GM19395 (cell line): ENCODE measurements around the gene EHD2.
"Not testable (repeated sequence)": the region's sequence is repeated elsewhere in the genome, so short reads cannot be mapped to it uniquely, and the experiment has no call there.

Experiments
- ATAC-seq: cut with Tn5 transposase; IDR thresholded peaks from one replicate; pipeline ENCODE4 v1.9.1; 2021; ENCODE audit warnings: mild to moderate bottlenecking, moderate library complexity; ENCODE audit not compliant: unreplicated experiment

Gene EHD2, protein sequence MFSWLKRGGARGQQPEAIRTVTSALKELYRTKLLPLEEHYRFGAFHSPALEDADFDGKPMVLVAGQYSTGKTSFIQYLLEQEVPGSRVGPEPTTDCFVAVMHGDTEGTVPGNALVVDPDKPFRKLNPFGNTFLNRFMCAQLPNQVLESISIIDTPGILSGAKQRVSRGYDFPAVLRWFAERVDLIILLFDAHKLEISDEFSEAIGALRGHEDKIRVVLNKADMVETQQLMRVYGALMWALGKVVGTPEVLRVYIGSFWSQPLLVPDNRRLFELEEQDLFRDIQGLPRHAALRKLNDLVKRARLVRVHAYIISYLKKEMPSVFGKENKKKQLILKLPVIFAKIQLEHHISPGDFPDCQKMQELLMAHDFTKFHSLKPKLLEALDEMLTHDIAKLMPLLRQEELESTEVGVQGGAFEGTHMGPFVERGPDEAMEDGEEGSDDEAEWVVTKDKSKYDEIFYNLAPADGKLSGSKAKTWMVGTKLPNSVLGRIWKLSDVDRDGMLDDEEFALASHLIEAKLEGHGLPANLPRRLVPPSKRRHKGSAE

DNA sequence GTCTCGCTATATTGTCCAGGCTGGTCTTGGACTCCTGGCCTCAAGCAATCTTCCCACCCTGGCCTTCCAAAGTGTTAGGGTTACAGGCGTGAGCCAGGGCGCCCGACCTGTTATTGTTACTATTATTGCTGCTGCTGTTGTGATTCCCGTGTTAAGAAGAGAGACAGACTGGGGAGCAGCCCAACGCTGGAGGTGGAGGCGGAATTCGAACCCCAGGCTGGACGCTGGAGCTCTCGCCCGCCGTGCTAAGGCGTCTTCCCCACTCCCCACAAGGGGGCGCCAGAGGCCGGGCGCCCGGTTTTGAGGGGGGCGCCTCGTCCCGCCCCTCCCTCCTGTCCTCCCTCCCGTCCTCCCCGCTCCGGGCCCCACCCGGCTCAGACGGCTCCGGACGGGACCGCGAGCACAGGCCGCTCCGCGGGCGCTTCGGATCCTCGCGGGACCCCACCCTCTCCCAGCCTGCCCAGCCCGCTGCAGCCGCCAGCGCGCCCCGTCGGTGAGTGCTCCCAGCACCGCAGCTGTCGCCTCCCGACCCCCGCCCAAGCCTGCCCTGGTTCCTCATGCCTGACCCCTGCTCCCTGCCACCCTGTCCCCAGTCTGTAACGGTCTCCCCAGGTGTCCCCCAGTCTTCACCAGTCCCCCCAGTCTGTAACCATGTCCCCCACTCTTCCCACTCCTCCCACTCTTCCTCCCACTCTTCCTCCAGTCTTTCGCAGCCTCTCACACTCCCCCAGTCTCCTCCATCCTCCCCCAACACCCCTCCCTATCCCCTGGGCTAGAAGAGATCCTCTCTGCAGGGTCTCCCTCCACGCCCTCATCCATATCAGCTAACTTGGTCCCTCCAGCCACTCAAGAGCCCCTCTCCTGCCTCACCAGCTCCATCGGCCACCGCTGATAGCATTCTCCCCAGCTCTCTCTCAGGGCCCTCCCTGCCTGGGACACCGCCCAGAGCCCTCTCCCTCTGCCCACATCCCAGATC lies at the start of gene EHD2:
Gene EHD2, plus strand, starts transcription at position 377 of the 976 bp plus-strand sequence. CDS start 3,191 bp downstream, outside the sequence.
- ATAC-seq: no peak

DNA sequence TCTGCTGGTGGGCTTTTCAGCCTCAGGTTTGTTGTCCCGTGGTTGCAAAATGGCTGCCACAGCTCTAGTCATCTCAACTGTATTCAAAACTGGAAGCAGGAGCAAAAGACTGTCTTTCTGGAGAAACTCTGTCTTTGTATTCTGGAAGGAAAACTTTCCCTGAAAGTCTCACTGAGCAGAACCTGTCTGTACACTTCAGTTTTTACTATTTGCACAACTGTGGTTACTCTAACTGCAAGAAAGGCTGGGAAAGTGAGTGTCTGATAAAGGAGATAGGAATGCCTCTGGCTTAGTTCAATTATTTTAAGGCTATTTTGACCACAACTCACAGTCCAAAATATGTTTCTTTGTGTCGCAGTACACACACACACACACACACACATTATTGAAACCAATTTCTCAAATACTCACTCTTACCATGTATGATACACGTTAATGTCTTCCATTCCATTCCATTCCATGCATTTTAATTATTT lies 49.7 kb upstream of the EHD2 start:
- no peak for ATAC-seq

DNA sequence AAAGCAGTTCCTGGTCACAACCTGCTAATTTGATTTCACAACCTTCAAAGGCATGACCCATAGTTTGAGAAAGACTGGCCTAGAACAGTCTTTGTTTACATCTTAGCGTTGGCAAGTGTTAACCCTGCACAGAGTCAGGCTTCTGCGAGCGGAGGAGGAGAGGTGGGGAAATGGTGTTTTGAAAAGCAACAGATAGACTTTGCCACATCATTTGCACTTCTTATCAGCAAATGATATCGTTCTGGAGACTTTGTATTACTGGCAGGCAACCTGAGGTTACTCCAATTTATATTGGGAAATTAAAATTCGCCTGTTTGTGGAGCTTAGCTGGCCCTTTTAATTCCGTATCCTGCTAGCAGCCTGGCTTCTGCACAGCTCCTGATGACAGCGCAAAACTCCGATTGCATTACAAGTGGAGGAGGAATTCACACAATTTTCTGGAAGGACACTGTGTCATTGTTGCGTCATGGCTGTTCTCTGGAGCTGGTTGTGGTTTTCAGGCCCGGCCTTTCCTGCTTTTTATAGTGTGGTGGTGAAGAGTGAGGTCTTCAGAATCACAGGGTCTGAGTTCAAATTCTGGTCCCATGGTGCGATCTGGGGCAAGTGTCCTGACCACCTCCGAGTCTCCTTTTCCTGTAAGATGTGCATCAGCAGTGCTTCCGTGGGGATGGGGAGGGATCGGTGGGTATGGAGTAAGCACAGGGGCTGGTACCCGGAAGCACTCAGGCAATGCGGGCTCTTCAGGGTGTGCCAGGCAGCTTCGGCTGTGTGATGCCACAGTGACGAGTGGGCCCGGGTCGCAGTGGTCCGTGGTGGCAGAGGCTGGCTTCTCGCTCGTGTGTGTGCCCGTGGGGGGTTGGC lies 49.1 kb upstream of the EHD2 start:
- ATAC-seq: no peak

DNA sequence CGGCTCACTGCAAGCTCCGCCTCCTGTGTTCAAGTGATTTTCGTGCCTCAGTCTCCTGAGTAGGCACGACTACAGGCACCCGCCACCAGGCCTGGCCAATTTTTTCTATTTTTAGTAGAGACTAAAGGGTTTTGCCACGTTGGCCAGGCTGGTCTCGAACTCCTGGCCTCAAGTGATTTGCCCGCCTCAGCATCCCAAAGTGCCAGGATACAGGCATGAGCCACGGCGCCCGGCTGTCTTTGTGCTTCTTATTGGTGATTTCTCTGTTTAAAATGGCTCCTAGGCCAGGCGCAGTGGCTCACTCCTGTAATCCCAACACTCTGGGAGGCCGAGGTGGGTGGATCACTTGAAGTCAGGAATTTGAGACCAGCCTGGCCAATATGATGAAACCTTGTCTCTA lies 44.7 kb upstream of the EHD2 start:
- not testable (repeated sequence) for ATAC-seq

DNA sequence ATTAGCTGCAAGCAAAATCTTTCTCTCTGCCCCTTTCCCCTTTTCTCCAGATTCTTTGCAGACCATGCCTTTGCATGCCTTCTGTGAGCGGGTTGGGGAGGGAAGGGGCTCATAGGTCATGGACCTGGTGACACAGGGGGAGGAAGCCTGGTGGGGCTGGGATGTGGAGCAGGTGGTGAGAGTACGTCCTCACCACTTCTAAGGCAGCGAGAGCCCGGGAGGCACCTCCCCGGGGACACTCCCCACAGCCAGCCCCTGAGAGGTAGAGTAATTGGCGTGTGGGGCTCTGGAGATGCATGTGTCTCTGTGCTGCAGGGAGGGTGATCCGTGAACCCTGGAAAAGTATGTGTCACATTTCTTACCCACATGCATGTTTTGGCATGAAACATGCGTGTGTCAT lies 42.5 kb upstream of the EHD2 start:
- ATAC-seq: no peak

DNA sequence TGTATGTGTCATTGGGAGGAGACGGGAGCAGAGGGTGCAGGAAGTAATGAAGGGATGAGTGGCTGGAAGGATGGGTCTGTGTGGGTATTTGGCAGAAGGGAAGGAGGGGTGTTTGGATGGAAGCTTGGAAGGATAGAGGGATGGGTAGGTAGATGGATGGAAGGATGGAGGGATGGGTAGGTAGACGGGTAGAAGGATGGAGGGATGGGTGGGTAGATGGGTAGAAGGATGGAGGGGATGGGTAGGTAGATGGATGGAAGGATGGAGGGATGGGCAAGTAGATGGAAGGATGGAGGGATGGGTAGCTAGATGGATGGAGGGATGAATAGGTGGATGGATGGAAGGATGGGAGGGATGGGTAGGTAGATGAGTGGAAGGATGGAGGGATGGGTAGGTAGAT lies 41.7 kb upstream of the EHD2 start:
- ATAC-seq: no peak

DNA sequence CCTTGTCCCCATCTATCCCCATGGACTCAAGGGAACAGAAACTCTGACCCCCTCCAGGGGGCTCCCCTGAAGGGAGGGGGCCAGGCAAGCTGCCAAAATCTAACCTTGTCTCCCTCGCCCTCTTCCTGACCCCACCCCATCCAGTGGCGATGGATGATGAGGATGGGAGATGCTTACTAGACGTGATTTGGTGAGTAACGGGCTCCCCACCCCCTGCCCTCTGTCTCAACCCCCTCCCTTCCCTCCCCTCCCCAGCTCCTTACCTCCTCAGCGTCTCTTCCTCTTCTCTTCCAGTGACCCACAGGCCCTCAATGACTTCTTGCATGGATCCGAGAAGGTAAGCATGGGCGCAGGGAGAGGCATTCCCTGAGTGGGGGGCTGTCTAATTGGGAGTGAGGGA lies 39.8 kb upstream of the EHD2 start:
- no peak for ATAC-seq

DNA sequence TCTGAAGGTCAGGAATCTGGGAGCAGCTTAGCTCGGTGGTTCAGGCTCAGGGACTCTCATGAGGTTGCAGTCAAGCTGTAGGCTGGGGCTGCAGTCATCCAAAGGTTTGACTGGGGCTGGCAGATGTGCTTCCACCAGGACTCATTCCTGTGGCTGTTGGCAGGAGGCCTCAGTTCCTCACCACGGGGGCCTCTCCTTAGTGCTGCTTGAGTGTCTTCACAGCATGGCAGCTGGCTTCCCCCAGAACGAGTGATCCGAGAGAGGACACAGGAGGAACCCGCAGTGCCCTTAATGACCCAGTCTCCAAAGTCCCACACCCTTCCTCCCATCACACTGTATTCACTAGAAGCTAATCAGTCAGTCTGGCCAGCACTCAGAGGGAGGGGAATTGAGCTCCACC lies 38.7 kb upstream of the EHD2 start:
- no peak for ATAC-seq

DNA sequence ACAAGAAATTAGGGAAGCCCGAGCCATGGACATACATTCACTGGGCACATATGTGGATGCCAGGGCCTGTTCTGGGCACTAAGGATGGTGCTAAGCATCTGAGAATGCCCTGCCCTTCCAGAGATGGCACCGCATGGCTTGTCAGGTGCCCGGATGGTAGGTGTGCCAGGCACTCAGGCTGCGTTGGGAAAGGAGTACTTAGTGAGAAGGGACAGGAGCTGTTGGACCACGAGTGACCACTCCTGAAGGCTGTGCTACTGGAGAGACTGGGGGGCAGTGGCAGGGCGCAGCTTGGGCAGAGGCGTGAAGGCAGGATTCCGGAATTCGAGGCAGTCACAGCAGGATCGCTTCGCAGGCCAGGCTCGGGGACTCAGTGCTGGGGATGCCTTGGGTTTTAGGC lies 38.0 kb upstream of the EHD2 start:
- no peak for ATAC-seq

DNA sequence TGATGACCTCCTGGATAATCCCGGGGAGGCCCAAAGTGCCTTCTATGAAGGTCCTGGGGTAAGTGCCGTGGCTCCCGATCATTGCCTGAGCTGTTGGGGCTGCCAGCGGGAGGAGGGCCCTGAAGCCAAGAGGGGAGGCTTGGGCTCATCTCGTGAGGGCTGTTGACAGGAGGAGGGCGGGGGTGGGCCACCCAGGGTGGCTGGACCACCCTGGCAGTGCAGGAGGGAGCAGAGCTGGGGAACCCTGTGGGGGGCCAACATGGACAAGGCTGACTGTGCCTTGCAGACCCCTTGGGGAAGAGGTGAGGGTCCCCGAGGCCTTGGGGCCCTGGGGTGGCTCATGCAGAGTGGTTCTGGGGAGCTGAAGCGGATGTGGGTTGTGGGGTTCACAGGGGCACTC lies 37.4 kb upstream of the EHD2 start:
- no peak for ATAC-seq

DNA sequence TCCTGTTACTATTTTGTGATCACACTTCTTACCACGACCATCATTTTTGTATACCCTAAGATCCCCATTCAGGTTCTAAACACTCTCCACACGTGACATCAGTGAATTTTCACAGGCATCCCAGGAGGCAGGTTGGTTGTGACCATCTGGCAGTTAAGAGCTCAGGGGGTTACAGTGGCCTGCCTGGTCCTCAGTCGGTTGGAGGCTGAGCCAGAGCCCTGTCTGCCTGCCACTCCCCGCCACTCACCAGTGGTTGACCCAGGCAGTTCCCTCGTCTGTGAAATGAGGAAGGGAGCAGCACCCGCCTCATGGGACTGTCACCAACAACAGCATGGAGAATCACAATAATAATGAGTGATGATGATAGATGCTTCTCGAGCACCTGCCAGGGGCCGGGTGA lies 36.4 kb upstream of the EHD2 start:
- no peak for ATAC-seq

DNA sequence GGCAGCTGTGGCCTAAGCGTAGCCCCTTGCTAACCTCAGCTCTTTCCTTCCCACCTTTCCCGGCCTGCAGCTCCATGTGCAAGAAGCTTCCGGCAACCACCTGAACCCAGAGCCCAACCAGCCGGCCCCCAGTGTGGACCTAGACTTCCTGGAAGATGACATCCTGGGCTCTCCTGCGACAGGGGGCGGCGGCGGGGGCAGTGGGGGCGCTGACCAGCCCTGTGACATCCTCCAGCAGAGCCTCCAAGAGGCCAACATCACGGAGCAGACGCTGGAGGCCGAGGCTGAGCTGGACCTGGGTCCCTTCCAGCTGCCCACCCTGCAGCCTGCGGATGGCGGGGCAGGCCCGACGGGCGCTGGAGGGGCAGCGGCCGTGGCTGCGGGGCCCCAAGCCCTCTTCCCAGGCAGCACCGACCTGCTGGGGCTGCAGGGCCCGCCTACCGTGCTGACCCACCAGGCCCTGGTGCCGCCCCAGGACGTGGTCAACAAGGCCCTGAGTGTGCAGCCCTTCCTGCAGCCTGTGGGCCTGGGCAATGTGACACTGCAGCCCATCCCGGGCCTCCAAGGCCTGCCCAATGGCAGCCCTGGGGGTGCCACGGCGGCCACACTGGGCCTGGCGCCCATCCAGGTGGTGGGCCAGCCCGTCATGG lies 33.8 kb upstream of the EHD2 start:
- no peak for ATAC-seq

DNA sequence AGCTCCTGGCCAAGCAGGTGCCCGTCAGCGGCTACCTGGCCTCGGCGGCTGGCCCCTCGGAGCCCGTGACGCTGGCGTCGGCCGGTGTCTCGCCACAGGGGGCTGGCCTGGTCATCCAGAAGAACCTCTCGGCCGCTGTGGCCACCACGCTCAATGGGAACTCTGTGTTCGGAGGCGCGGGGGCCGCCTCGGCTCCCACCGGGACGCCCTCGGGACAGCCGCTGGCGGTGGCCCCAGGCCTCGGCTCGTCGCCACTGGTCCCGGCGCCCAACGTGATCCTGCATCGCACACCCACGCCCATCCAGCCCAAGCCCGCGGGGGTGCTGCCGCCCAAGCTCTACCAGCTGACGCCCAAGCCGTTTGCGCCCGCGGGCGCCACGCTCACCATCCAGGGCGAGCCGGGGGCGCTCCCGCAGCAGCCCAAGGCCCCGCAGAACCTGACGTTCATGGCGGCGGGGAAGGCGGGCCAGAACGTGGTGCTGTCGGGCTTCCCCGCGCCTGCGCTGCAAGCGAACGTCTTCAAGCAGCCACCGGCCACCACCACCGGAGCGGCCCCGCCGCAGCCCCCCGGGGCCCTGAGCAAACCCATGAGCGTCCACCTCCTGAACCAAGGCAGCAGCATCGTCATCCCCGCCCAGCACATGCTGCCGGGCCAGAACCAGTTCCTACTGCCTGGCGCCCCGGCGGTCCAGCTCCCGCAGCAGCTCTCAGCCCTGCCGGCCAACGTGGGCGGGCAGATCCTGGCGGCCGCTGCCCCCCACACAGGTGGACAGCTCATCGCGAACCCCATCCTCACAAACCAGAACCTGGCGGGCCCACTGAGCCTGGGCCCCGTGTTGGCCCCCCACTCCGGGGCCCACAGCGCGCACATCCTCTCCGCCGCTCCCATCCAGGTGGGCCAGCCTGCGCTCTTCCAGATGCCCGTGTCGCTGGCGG lies 33.0 kb upstream of the EHD2 start:
- ATAC-seq: no peak

DNA sequence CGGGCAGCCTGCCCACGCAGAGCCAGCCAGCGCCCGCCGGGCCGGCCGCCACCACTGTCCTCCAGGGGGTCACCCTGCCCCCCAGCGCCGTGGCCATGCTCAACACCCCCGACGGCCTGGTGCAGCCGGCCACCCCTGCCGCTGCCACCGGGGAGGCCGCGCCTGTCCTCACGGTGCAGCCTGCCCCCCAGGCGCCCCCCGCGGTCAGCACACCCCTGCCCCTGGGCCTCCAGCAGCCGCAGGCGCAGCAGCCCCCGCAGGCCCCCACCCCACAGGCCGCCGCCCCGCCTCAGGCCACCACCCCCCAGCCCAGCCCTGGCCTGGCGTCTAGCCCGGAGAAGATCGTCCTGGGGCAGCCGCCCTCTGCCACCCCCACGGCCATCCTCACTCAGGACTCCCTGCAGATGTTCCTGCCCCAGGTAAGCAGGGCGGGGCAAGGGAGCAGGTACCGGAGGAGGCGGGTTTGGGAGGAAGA lies 32.3 kb upstream of the EHD2 start:
- no peak for ATAC-seq

DNA sequence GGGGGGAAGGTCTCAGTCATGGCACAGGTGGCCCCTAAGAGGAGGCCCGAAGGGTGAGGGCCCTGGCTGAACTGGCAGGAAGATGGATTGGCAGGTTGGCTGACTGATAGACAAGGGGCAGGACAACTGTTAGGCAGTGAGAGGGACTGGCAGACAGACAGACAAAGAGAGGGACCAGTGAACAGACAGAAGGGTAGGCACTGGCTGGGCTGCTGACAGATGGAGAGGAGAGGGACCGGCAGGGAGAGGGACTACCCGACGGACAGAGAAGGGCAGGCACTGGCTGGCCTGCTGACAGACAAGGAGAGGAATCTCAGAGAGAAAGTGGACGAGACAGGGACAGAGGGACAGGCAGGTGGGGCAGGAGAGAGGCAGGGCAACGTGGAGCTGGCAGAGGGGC lies 31.8 kb upstream of the EHD2 start:
- ATAC-seq: no peak

DNA sequence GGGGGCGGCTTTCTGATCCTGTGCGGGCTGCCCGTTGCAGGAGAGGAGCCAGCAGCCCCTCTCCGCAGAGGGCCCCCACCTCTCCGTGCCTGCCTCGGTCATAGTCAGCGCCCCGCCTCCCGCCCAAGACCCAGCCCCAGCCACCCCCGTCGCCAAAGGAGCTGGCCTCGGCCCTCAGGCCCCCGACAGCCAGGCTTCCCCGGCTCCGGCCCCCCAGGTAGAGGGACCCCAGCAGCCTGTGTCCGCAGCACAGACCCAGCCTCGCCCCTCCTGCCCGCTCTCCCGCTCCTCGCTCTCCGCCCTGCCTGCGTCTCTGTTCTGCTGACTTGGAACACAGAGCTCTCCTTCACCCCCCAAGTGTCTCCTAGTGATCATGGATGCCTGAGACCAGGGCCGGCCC lies 31.3 kb upstream of the EHD2 start:
- no peak for ATAC-seq

DNA sequence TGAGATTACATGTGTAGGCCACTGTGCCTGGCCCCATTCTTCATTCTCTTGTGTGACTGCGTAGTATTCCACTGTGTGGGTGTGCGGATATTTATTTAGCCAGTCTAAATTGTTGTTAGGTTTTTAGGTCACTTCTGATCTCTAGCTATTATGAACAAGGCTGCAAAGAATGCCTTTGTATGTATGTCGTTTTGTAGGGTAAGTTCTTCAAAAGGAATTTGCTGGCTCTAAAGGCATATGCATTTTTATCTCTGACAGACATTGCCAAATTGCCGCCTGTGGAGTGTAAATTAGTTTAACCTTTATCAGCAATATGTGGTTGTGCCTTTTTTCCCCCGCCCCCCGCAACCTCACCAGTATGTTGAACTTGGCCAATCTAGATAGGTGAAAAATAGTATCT lies 30.3 kb upstream of the EHD2 start:
- no peak for ATAC-seq

DNA sequence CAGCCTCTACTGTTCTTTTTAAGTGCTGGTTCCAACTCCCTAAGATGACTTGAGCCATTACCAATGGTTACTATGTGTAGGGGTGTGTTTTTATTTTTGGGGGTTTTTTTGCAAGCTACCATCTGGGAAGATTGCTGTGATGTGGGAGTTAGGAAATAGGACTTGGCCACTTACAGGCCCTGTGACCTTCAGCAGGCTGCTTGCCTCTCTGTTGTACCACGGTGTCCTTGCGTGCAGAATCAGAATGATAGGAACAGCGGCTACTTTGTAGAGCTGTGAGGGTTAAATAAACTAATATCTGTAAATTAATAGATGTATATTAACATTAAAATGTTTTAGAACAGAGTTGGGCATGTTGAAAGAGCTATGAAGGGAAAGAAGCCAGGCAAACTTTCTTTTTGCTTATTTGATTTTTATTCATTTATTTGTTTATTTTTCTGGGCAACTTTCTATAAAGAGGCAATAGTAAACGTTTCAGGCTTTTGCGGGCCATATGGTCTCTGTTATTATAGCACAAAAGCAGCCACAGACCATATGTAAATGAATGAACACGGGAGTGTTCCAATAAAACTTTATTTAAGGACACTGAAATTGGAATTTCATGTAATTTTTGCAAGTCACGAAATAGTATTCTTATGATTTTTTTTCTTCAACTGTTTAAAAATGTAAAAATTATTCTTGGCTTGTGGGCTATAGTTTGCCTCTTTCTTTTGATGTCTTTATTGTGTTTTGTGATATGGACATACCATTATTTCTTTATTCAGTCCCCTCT lies 26.4 kb upstream of the EHD2 start:
- ATAC-seq: no peak
